SK-N-SH (cell line): Measurements from ENCODE around the gene SLC9A2.

Experiments
- EP300 ChIP-seq, 2 experiments: IDR thresholded peaks; 2 replicates each; pipeline versions ENCODE4 v1.4.0 to v1.6.1; 2012; ENCODE audit warnings: borderline replicate concordance in 1 of 2, low read depth in 1 of 2, low read length in 1 of 2
- FOXJ3 ChIP-seq: sonication (generic); formaldehyde crosslinking; IDR thresholded peaks from 2 replicates; pipeline ENCODE4 v1.5.1; 2020; ENCODE audit warnings: mild to moderate bottlenecking, missing genetic modification reagents
- GABPA ChIP-seq: IDR thresholded peaks from 2 replicates; pipeline ENCODE4 v1.4.0; 2012; ENCODE audit warnings: low read depth, mild to moderate bottlenecking
- JUND ChIP-seq: IDR thresholded peaks from 2 replicates; pipeline ENCODE4 v1.4.0; 2012
- SIN3A ChIP-seq: IDR thresholded peaks from 2 replicates; pipeline ENCODE4 v1.6.1; 2012; ENCODE audit warnings: low read depth, mild to moderate bottlenecking, low read length, moderate library complexity, borderline replicate concordance
- TEAD4 ChIP-seq: IDR thresholded peaks from 2 replicates; pipeline ENCODE4 v1.4.0; 2012; ENCODE audit warnings: mild to moderate bottlenecking, borderline replicate concordance; ENCODE audit not compliant: insufficient read depth
- TF ChIP-seq, protein P1 (sequence below): fragments of 200-600 bp; sonication (generic); IDR thresholded peaks from 2 replicates; pipeline ENCODE4 v1.6.1; 2017; ENCODE audit warnings: antibody characterized with exemption, mild to moderate bottlenecking, moderate library complexity
- TF ChIP-seq, protein P2 (sequence below): IDR thresholded peaks from 2 replicates; pipeline ENCODE4 v1.4.0; 2012; ENCODE audit warnings: low read depth, borderline replicate concordance

DNA sequence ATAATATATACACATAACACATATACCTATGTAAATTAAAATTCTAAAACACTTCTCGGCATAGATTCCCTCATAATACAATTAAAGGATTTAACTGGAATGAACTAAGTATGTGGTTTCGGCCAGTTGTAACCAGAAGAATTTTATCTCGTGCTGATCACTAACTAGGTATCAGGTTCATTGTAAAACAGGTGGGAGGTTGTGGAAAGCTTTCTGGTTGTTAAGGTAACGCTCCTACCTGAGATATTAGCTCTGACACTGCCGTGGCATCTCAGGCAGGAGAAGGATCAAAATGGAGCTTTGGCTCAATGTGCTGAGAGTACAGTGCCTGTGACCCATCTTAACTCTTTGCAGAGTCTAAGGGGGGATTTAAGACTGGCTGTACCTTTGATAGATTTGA, 42.5 kb downstream of the SLC9A2 start:
- no peak for TF ChIP-seq FOXJ3 (CRISPR knock-in tag)
- TF ChIP-seq EP300 (IDR thresholded peaks at IDR 0.05; ENCODE audit: borderline replicate concordance in 1 of 2, low read depth in 1 of 2, low read length in 1 of 2): no peak
- TF ChIP-seq JUND: no peak
- TF ChIP-seq, protein P1, sequence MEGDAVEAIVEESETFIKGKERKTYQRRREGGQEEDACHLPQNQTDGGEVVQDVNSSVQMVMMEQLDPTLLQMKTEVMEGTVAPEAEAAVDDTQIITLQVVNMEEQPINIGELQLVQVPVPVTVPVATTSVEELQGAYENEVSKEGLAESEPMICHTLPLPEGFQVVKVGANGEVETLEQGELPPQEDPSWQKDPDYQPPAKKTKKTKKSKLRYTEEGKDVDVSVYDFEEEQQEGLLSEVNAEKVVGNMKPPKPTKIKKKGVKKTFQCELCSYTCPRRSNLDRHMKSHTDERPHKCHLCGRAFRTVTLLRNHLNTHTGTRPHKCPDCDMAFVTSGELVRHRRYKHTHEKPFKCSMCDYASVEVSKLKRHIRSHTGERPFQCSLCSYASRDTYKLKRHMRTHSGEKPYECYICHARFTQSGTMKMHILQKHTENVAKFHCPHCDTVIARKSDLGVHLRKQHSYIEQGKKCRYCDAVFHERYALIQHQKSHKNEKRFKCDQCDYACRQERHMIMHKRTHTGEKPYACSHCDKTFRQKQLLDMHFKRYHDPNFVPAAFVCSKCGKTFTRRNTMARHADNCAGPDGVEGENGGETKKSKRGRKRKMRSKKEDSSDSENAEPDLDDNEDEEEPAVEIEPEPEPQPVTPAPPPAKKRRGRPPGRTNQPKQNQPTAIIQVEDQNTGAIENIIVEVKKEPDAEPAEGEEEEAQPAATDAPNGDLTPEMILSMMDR: no peak
- no peak for TF ChIP-seq GABPA
- TF ChIP-seq SIN3A: no peak
- TF ChIP-seq, protein P2, sequence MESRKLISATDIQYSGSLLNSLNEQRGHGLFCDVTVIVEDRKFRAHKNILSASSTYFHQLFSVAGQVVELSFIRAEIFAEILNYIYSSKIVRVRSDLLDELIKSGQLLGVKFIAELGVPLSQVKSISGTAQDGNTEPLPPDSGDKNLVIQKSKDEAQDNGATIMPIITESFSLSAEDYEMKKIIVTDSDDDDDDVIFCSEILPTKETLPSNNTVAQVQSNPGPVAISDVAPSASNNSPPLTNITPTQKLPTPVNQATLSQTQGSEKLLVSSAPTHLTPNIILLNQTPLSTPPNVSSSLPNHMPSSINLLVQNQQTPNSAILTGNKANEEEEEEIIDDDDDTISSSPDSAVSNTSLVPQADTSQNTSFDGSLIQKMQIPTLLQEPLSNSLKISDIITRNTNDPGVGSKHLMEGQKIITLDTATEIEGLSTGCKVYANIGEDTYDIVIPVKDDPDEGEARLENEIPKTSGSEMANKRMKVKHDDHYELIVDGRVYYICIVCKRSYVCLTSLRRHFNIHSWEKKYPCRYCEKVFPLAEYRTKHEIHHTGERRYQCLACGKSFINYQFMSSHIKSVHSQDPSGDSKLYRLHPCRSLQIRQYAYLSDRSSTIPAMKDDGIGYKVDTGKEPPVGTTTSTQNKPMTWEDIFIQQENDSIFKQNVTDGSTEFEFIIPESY: no peak
- TF ChIP-seq TEAD4: no peak
